ENCODE data around the gene CTXND1.

Gene CTXND1

DNA sequence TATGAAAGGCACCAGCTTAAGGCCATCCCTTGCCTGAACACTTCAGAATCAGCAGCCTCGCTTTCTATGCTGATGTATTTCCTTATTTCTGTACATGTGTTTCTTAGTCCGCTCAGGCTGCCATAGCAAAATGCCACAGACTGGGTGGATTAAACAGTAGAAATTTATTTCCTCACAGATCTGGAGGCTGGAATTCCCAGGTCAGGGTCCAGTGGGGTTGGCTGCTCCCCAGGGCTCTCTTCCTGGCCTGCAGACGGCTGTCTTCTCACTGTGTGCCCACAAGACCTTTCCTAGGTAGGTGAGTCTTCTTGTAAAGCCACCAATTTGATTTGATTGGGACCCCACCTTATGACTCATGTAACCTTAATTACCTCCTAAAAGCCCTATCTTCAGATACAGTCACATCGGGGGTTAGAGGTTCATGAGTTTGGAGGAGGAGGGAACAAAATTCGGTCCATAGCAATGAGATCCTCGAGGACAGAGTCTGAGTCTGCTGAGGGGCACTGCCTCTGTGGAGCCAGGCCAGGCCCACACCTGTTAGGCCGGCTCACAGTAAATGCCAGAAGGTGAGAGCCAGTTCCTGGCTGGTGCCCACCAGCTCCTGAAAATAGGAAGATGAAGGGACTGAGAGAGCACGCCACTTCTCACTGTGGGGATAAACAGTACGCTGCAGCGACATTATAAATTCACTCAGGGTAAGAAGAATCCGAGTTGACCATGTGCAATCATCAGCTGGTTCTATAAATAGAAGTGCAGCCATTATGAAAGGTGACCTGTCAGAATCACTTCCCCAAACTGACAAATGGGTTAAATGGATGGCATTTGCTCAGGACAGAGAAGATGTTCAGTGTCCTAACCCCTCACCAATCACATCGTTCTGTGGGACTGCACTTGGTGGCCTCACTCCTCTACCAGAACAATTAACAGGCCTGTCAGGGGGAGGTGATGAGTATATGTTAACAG, 41.1 kb downstream of the CTXND1 start:
- no peak for DNase-seq (ENCODE audit: low spot score)

DNA sequence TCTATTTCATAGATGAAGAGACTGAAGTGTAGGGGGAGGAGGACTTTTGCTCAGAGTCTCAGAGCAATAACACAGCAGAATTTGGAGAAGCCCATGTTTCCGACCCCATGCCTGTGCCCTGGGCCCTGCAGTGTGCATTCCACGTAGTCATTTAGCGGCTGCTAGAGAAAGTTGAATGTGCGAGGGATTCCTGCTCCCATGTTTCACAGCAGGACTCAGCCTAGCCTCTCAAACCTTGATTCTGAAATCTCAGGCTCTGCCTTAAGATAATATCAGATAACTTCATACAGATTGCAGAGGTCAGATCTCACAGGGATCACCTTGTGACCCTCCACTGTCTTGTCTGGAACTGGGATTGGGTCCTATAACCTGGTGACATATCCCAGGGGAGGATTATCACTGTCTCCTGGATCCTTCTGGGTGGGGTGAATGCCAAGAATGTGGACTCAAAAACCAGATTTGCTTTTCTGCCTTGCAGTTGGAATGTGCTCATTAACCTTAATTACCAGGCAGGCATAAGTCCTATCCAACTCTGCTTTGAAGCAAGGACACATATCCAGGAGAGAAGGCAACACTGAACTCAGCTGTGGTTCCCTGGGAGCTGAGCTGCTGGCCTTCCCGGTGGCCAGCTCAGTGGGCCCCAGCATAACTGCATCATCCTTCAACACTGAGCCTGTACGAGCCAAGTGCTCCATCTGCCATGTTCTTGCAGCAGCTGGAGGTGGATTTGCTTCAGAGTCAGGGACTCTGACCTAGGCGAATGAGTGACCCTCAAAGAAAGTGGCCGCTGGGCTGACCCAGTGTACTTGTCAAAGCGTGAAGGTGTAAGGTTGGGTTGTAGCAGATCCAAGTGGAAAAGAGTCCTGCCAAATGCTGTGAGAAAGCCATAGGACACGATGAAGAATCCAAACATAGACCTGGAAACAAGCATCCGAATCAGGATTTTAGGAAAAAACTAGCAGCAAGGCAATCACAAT, 43.0 kb downstream of the CTXND1 start:
- DNase-seq (ENCODE audit: low spot score) = no peak

DNA sequence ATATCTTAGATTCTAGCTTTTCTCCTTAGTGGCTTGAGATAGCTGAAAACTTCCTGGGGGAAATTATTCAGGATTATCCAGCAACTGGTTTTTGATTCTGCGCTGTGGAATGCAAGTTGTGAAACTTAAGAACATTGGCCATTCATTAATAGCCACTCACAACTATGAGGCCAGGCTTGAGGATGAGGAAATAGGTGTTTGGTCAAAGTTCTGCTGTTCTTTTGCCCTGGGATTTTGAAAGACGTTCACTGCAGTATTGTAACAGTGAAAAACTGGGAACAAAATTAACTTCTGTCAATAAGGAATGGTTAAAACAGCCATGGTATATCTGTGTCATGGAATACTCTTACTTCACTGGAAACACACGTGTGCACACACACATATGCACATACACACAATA, 44.1 kb downstream of the CTXND1 start:
- DNase-seq (ENCODE audit: low spot score) = no peak

DNA sequence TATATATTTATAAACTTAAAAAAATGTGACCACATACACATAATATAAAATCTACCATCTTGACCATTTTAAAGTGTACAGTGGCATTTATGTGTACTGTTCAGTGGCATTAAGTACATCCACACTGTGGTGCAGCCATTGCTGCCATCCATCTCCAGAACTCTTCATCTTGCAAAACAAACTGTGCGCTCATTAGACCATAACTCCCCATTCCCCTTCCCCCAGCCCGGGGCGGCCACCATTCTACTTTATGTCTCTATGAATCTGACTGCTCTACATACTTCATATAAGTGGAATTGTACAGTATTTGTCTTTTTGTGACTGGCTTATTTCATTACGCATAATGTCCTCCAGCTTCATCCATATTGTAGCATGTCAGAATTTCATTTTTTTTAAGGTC, 47.8 kb downstream of the CTXND1 start:
- no peak for DNase-seq (ENCODE audit: low spot score)

DNA sequence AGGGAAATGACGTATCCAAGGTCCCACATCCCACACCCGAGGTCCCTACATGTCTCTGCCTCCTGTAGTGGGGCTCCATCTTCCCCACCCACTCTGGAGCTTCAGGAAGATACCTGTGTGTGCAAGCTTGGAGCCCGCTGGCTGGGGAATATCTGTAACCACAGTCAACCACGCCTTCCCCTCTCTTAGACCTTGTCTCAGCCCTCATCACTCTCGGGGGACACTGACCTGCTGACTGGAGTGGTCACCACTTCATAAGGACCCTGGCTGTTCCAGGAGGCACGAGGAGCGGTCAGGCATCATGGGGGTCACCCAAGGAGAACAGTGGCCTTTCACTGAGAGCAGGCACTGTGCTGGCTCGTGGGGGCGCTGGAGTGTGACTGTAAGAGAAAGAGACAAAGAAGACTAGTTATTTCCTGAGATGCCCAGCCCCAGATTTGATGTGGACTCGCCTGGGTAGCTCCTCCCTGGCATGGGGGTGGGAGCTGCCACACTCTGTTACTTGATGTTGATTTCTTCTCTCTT, 48.6 kb downstream of the CTXND1 start:
- no peak for DNase-seq (ENCODE audit: low spot score)

DNA sequence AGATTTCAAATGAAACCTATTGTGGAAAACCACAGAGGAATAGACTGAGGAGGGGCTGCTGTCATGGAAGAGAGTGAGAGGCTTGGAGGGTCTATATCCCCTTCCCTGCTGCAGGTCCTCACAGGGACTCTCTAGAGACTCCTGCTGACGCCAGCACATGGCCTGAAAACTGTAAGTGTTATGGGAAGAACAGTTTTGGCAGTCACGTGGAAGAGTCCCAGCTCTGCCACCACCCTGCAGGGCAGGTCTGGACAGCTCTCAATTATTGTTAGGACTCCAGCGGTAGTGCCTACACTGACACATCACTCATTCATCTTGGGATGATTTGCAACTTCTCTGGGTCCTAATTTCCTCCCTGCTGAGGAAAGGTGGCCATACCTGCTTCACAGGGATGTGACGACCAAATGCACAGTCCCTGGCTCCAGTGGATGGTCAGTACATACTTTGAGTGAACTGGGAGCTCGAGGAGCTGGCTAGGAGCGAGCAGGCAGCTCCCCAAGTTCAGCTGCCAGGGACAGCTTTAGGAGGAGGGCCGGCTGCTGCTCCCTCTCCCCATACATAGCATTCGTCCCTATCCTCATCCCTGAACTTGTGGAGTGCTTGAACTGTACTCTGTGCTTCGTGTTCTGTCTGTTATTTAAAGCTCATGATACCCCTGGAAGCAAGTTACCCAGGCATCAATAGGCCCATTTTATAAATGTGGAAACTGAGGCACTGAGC, 49.2 kb downstream of the CTXND1 start:
- no peak for DNase-seq (ENCODE audit: low spot score)

DNA sequence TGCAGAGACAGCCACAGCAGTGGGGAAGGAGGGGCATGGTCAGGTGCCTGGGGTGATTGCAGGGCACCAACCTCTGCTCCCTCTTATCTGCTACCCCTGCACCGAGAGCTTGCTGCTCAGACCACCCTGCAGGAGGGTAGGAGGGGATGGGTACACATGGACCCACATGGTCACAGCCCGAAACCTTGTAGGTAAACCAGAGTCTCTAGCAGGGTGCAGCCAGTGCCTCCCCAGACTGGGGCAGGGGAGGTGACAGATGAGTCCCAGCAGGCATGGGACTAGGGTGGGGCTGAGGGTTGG, 50.0 kb downstream of the CTXND1 start:
- DNase-seq (ENCODE audit: low spot score) = no peak

DNA sequence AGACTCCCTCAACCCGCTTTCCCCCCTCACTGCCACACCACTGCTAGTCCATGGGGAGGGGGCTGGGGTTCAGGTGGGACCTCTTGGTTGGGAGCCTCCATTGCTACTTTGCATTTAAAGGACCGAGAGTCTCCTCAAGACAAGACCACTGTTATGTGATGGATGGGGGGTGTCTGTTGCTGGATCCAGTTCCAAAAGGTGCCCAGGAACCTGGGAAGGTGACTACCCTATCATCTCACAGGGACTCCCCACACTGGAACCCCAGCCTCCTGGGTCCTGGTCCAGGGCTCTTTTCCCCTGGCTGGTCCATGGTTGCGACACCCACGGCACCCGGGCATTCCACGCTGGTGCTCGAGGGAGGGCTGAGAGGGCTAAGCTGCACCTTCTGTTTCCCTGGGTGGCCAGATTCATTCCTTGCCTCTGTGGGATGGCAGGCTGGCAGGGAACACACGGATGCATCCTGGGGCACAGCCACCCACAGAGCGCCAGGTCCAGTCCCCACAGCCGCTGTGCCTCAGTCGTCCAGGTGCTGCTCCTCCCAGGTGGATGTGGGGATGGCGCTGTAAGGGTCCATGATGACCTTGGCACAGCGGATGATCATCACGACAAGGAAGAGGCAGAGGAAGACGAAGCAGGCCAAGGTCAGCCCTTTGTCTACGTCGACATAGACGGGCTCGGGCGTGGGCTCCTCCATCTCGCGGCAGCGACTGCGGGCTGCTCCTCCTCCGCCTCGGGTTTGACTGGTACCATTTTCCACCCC, 50.6 kb downstream of the CTXND1 start:
- DNase-seq (ENCODE audit: low spot score) = no peak

DNA sequence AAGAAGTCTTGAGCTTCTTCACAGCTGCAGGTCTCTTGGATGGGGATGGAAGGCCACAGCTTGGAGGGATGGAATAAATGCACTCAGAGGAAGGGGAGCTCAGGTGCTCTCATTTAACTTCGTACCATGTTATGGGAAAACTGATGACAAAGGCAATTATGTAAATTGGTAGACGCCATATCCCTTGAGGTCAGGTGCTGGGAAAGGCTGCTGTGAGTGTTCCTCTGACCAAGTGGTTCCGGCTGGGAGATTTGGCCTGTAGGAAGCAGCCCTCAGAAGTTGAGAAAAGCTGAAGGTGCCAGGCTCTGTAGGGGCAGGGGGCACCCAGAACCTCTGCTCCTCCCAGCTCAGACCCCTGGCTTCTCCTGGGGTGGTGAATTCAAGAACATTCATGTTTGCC, 52.1 kb downstream of the CTXND1 start:
- DNase-seq (ENCODE audit: low spot score) = no peak

DNA sequence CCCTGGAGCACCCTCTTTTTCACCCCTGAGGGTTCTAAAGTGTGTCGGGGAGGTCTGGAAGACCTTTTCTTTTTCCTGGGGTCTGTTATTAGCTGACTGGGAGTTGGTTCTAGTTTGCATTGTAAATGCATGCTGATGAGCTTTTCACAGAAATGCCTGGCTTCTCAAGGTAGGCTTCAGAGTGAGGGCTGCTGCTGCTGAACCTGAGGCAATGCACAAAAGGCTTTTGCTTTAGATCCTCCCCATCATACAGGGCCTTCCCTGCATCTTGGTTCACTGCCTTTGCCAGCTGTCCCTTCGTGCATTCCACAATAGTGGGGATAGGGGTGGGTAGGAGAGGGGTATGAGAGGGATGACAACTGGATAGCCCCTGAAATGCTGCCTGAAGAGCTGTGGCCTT, 52.6 kb downstream of the CTXND1 start:
- DNase-seq (ENCODE audit: low spot score) = no peak

DNA sequence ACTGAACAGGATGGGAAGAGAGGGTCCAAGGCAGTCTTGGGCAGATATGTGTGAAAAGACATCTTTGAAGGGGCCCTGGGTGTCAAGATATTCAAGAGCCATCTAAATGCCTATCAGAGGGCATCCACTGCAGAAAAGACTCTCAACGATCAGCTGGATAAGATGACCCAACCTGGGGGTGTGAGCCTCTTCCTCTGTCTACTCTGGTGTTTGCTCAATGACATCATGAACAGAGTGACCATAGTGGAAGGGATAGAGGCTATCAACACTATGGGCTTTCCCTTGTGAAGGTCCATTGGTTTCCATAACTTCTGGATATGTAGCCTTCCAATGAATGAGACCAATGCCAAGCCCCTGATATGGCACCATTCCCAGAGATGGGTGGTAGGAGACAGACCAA, 57.1 kb downstream of the CTXND1 start:
- DNase-seq (ENCODE audit: low spot score) = no peak

DNA sequence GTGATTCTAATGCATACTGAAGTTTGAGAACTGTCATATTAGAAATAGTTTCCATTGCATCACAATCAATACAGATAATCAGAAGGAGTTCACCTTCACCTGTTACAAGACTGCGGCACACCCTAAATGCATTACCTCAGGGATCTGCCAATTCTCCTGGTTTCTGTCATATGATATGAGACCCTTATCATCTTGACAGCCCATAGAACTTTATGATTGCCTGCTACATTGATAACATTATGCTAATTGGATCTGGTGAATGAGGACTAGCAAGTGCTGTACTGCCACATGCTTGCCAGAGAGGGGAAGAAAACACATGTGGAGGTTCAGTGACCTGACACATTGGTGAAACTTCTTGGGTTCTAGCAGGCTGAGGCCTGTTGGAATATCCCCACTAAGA, 57.8 kb downstream of the CTXND1 start:
- DNase-seq (ENCODE audit: low spot score) = no peak

DNA sequence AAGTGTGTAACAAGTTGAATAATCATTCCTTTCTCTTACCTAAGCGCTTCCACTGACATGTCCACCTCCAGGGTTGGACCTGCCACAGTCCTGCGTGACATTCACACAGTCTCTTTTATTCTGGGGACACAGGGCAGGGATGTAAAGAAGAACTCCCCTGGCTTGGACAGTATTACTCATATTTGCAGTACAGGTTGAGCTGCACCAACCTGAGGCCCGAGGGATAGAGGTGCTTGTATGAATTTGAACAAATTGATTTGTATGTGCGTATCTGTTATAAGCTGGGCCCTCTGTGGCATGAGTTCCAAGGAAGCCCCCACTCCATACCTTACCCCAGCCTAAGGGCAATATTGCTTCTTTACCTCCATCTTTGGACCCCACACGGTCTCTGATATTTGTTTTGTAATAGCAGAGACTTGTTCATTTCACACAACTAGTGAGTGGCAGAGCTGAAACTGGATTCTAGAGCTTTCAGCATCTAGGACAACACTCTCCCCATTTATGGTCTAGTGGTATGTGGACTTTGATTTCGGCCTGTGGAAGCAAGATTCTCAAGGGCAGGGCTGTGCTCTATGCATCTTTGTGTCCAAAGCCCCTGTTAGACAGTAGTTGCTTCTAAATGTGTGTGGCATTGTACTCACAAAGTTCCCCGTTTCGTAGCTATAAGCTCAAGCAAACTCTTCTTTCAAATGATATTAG, 60.0 kb downstream of the CTXND1 start:
- no peak for DNase-seq (ENCODE audit: low spot score)

DNA sequence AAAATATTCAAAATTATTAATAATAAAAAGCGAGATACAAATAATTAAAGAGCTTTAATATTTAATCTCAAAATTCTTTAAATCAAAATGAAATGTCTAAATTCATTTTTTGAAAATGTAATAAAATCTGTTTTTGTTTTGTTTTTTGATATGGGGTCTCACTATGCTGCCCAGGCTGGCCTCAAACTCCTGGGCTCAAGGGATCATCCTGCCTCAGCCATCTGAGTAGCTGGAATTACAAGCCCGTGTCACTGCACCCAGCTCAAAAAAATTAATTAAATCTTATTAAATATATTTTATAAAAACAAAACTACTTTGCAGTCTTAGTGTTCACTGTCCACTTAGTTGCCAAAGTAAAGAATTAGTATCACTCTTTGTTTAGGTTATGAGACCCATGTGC, 60.8 kb downstream of the CTXND1 start:
- DNase-seq (ENCODE audit: low spot score) = no peak

DNA sequence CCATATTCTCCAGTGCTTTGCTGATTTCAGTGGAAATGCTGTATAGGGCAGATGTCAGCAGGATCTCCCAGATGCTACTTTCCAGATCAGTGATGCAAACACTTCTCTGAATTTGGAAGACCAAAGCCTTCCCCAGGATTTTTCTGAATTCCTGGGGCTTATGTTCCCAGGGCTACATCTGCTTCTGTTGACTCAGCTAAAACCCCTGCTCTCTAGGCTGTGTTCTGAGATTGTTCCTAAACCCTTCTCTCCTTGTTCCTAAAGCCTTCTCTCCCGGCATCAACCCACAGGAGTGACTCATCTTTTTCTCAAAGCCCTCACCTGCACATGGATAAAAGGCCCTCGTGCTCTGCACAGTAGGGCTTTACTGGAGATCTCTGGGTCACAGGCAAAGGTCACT, 63.8 kb downstream of the CTXND1 start:
- DNase-seq (ENCODE audit: low spot score) = no peak

DNA sequence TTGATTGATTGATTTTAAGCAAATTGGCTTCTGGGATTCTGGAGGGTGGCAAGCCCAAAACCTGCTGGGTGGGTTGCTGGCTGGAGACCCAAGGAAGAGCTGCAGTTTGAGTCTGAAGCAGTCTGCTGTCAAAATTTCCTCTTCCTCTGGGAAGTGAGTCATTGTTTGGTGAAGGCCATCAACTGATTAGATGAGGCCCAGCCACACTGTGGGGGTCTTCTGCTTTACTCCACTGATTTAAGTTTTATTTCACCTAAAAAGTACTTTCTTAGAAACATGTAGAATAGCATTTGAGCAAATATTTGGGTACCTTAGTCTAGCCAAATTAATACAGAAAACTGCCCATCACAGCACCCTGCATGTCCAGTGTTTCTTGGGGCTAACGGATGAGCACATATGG, 65.4 kb downstream of the CTXND1 start:
- DNase-seq (ENCODE audit: low spot score) = no peak

DNA sequence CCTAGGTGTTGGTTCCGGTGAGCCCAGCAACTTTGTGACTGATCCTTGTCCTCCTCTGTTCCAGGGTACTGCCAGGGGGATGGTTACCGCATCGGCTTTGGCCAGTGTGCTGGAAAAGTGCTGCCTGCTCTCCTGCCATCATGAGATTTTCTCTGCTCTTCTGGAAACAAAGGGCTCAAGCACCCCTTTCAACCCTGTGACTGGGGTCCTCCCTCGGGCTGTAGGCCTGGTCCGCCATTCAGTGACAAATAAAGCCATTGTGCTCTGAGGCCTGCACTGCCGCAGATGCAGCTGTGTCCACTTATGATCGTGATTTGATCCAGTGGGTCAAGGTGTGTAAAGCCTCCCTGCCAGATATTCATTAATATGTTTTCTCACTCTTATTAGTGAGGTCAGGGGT, 65.9 kb downstream of the CTXND1 start:
- DNase-seq (ENCODE audit: low spot score) = no peak

DNA sequence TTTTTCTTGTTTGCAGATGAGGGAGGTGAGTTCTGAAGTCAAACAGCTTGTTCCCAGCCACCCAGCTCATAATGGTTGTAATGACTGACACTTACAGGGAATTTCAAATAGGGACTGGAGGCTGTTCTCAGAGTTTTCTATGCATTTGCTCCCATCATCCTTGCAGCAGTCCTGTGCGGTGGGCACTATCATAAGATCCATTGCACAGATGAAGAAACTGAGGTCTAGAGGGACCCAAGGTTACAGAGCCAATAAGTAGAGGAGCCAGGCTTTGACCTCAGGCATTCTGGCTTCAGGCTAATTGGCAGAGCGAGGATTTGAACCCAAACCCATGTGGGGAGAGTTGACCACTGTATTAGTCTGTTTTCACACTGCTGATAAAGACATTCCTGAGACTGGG, 66.9 kb downstream of the CTXND1 start:
- no peak for DNase-seq (ENCODE audit: low spot score)

DNA sequence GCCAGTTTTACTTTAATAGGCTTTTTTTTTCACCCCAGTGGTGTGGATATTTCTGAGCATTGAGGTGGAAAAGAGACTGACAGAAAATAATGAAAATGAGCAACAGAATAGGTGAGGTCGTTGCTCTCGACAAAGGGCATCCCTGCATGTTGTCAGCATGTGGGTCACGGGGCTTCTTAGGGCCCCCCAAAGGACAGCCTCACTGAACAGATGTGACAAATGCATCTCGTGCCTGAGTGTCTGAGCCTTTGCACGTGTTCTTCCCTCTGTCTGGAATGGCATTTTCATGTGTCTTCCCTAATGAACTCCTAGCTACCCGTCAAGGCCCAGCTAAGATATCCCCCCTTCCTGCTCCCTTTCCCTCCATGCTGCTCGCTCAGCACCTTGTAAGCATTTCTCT, 67.5 kb downstream of the CTXND1 start:
- no peak for DNase-seq (ENCODE audit: low spot score)

DNA sequence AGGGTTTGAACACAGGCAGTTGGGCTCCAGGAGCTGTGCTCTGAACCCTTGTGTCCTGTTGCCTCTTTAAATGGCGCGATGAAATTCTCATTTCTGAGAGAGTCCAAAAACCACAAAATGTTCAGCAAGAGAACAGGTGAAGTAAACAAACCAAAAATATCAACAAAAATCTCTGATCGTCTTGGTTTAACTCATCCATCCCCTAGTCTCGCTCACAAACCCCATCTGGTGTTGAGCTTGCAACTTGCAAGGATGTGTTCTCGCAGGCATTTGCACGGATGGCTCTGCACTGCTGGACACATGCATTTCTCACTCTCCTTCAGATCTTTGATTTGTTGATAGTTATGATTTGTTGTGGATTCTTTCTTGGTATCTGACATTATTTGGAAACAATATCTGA, 68.1 kb downstream of the CTXND1 start:
- no peak for DNase-seq (ENCODE audit: low spot score)

DNA sequence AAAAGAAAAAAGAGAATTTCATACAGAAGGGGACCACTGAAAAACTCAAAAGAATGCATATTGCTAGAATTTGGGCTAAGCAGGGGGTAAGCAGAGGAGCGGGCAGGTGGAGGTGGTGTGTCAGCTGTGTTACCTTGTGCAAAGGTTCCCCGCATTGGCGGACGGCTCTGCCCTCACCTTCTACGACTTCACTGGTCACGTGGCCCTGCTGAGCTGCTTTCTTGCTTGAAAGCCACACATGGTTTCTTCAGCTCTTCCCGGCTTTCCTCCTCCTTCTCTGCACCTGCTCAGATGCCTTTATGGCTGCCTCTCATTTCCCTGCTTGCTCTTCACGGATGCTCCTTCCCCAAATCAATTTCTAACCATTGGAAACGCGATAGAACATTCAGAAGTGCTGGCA, 68.7 kb downstream of the CTXND1 start:
- no peak for DNase-seq (ENCODE audit: low spot score)

Measured in left forelimb (tissue), 1 donor.